Measurements from ENCODE around the gene CAPSL.

Gene CAPSL

GRCh38 chr5:35924950-35925722 is 13.3 kb downstream of the CAPSL start:
- Mint-ChIP-seq H3K27me3 (peaks cover 8% of the 10 kb centered on the region), H3K4me3 (peak overlapping the region; percentile 72), H3K27ac (peak overlapping the region; percentile 92), H3K4me1 (ENCODE audit: low read depth) (peaks cover 46% of the 10 kb centered on the region), H3K9me3 (no peaks in the 10 kb centered on the region), H3K36me3 (ENCODE audit: low read depth) (no peaks in the 10 kb centered on the region)
- DNase-seq = peak; percentile 91

DNA sequence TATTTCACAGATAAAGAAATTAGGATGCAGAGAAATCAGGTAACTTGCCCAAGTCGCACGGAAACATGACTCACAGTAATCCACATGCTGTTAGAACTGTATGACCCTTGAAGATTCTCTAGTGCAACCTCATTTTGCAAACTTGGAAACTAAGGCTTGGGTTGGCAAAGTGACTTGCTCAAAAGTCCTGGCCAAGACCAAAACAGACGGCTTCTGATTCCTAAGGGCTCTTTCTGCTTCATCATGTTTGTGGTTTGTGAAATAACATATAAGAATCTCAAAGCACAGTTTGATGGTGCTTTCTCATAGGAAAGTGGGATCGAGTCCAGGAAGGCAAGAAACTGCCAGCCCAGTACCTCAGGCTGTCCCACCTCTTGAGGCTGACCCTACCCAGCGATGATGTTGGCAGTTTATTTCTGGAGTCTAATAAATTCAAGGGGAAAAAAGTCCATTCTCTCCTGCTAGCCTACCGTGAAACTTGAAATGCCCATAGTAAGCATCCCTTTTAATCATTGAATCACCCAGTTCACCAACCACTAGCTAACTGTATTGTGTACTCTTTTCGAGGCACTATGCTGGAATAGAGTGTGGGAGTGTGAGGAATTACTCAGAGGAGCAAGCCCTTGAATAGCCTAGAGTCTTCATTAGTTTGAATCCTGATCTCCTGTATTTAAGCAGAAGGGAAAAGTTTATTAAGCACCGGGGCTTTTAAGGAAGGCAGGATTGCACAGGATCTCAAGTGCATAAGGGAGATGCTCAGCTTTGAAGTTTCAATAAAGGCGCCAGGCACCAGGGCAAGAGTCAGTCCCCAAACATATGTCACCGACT is 14.1 kb downstream of the CAPSL start:
- peaks cover 1% of the 10 kb centered on the region for H3K36me3 Mint-ChIP-seq (ENCODE audit: low read depth)
- peak overlapping the region; percentile 92 for H3K27ac Mint-ChIP-seq
- DNase-seq = no peak
- peak overlapping the region; percentile 72 for H3K4me3 Mint-ChIP-seq
- peaks cover 4% of the 10 kb centered on the region for H3K9me3 Mint-ChIP-seq
- H3K4me1 Mint-ChIP-seq (ENCODE audit: low read depth) = peaks cover 46% of the 10 kb centered on the region
- H3K27me3 Mint-ChIP-seq = peaks cover 8% of the 10 kb centered on the region

GRCh38 chr5:35922468-35922867 is 16.0 kb downstream of the CAPSL start:
- H3K27ac Mint-ChIP-seq = peak overlapping the region; percentile 6
- no peak overlapping the region for H3K4me3 Mint-ChIP-seq
- peaks cover 1% of the 10 kb centered on the region for H3K36me3 Mint-ChIP-seq (ENCODE audit: low read depth)
- peaks cover 8% of the 10 kb centered on the region for H3K27me3 Mint-ChIP-seq
- DNase-seq = no peak
- peaks cover 46% of the 10 kb centered on the region for H3K4me1 Mint-ChIP-seq (ENCODE audit: low read depth)
- H3K9me3 Mint-ChIP-seq = peaks cover 6% of the 10 kb centered on the region

DNA sequence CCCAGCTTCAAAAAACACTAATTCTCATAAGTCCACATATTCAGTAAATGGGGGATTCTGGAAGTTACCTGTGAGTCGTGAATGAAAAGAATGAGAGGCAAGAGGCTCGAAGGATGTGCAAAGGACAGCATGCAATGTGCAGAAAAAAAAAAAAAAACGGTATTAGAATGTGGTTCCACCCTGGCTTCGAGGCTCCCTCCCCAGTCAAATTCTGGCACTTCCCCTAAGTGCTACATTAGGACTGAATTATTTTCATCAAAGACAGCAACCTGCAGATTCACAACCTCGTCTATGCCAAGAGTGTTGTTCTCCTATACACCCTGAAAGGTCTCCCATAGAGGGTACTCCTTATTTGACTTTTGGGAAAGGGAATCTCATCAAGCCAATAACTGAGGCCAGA is 16.5 kb downstream of the CAPSL start:
- peaks cover 46% of the 10 kb centered on the region for H3K4me1 Mint-ChIP-seq (ENCODE audit: low read depth)
- DNase-seq = no peak
- peaks cover 6% of the 10 kb centered on the region for H3K9me3 Mint-ChIP-seq
- H3K27ac Mint-ChIP-seq = no peak overlapping the region
- no peak overlapping the region for H3K4me3 Mint-ChIP-seq
- peaks cover 4% of the 10 kb centered on the region for H3K27me3 Mint-ChIP-seq
- peaks cover 1% of the 10 kb centered on the region for H3K36me3 Mint-ChIP-seq (ENCODE audit: low read depth)

DNA sequence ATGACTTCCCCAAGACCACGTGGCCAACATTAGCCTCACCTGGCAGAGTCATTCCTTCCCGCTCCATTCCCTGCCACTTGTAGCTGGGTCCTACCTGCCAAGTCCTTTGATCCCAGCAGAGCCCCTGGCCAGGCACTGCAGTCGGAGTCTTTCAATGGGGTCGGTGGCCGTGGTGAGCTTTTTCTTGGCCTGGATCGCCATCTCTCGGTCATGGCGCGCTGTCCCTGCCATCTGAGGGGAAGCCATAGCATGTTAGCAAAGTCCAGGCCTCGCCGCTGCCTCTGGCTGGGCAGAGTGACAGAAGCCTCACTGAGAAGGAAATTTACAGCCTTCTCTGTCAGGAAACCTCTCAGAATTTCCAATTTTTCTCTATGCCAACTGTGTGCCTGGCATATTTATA is 17.5 kb downstream of the CAPSL start:
- H3K4me1 Mint-ChIP-seq (ENCODE audit: low read depth) = peaks cover 39% of the 10 kb centered on the region
- no peak overlapping the region for H3K27ac Mint-ChIP-seq
- H3K36me3 Mint-ChIP-seq (ENCODE audit: low read depth) = peaks cover 1% of the 10 kb centered on the region
- peaks cover 6% of the 10 kb centered on the region for H3K9me3 Mint-ChIP-seq
- H3K27me3 Mint-ChIP-seq = no peaks in the 10 kb centered on the region
- H3K4me3 Mint-ChIP-seq = no peak overlapping the region
- no peak for DNase-seq

GRCh38 chr5:35919191-35919590 is 19.2 kb downstream of the CAPSL start:
- Mint-ChIP-seq H3K9me3 (peaks cover 6% of the 10 kb centered on the region), H3K27ac (no peak overlapping the region), H3K27me3 (no peaks in the 10 kb centered on the region), H3K4me3 (no peak overlapping the region), H3K4me1 (ENCODE audit: low read depth) (peaks cover 24% of the 10 kb centered on the region), H3K36me3 (ENCODE audit: low read depth) (peaks cover 1% of the 10 kb centered on the region)
- DNase-seq = no peak

GRCh38 chr5:35908814-35909213 is 29.6 kb downstream of the CAPSL start:
- Mint-ChIP-seq H3K9me3 (peaks cover 16% of the 10 kb centered on the region), H3K4me1 (ENCODE audit: low read depth) (peaks cover 60% of the 10 kb centered on the region), H3K4me3 (no peak overlapping the region), H3K27me3 (no peaks in the 10 kb centered on the region), H3K27ac (peak overlapping the region; percentile 89), H3K36me3 (ENCODE audit: low read depth) (peaks cover 6% of the 10 kb centered on the region)
- DNase-seq = no peak

DNA sequence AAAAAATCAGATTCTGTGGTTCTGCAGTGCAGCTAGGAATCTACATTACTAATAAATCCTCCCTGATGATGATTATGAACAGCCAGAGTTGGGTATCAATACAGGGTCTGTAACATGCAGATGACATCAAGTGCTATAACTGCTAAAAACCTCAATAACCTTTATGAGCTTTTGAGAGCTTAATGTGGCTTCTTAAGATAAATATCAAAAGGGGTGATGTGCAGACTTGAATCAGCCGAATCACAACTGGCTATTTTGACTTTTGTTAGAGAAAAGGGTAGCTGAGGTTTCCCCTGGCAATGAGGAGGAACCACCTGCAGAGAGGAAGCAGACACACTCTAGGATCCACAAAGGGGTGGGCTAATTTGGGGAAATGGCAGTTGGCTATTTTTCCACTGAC is 30.2 kb downstream of the CAPSL start:
- Mint-ChIP-seq H3K4me1 (ENCODE audit: low read depth) (peaks cover 66% of the 10 kb centered on the region), H3K4me3 (peak overlapping the region; percentile 32), H3K36me3 (ENCODE audit: low read depth) (peaks cover 6% of the 10 kb centered on the region), H3K9me3 (peaks cover 16% of the 10 kb centered on the region), H3K27ac (peak overlapping the region; percentile 89), H3K27me3 (no peaks in the 10 kb centered on the region)
- no peak for DNase-seq

DNA sequence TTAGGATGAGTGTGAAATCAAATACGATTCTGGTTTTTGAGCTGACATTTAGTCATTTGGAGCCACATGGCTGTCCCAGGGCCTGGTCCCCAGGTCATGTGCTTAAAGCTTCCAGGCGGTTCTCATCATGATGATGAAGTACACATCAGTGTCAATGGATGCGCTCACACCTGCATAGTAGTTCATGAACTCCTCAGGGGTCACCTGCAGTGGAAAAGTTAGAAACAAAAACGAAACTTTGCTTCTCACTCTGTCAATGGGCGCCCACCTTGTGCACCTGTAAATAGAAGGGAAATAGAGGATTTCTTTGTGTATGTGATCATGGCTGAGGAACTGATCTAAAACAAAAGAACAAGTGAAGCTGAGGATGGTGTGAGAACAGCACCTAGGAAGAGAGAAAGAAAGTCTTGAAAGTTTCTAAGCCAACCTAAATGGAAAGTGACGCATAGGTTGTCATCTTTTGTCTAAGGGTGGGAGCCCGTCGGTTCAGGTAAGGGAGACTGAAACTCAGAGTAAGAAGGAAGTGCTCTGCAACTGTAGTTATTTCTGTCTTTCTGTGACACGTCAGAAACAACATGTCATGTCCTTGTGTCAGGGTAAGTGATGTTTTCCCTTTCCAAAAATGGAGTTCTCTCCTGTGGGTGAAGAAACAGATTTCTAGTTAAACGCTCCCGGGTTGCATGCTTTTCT is 33.8 kb downstream of the CAPSL start:
- Mint-ChIP-seq H3K27ac (peak overlapping the region; percentile 98), H3K36me3 (ENCODE audit: low read depth) (peaks cover 6% of the 10 kb centered on the region), H3K27me3 (no peaks in the 10 kb centered on the region), H3K9me3 (peaks cover 7% of the 10 kb centered on the region), H3K4me1 (ENCODE audit: low read depth) (peaks cover 91% of the 10 kb centered on the region), H3K4me3 (peak overlapping the region; percentile 48)
- no peak for DNase-seq

- Mint-ChIP-seq H3K27me3 (no peaks in the 10 kb centered on the region), H3K27ac (peak overlapping the region; percentile 98), H3K4me1 (ENCODE audit: low read depth) (peaks cover 94% of the 10 kb centered on the region), H3K9me3 (peaks cover 7% of the 10 kb centered on the region), H3K36me3 (ENCODE audit: low read depth) (peaks cover 6% of the 10 kb centered on the region), H3K4me3 (peak overlapping the region; percentile 48)
- DNase-seq = no peak
Observed at GRCh38 chr5:35903631-35904203, 34.7 kb downstream of the CAPSL start.

GRCh38 chr5:35902046-35902672 is 36.3 kb downstream of the CAPSL start:
- Mint-ChIP-seq H3K36me3 (ENCODE audit: low read depth) (peaks cover 6% of the 10 kb centered on the region), H3K27me3 (no peaks in the 10 kb centered on the region), H3K4me3 (peak overlapping the region; percentile 14), H3K4me1 (ENCODE audit: low read depth) (peaks cover 86% of the 10 kb centered on the region), H3K27ac (peak overlapping the region; percentile 98), H3K9me3 (peaks cover 7% of the 10 kb centered on the region)
- no peak for DNase-seq

GRCh38 chr5:35900972-35901695 is 37.3 kb downstream of the CAPSL start:
- Mint-ChIP-seq H3K4me3 (no peak overlapping the region), H3K4me1 (ENCODE audit: low read depth) (peaks cover 77% of the 10 kb centered on the region), H3K9me3 (peaks cover 7% of the 10 kb centered on the region), H3K27ac (peak overlapping the region; percentile 98), H3K27me3 (no peaks in the 10 kb centered on the region), H3K36me3 (ENCODE audit: low read depth) (peaks cover 6% of the 10 kb centered on the region)
- no peak for DNase-seq

DNA sequence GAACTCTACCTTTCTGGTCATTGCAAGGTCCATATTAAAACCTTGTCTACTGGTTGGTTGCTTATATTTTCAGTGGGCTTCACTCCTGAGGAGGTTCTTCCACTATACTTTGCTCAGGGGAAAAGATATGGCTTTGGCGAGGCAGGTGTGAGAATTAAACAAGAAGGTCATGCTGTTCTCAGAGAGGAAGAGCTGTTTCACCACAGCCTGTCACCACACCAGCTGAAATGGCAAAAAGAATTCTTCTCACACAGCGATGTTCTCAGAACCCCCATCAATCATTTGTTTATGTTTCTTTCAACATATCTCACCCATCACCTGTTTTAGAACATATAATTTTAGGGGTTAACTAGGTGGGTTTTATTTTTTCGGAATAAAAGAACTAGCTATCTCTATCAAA is 38.6 kb downstream of the CAPSL start:
- DNase-seq = no peak
- Mint-ChIP-seq H3K9me3 (peaks cover 7% of the 10 kb centered on the region), H3K4me3 (no peak overlapping the region), H3K27me3 (no peaks in the 10 kb centered on the region), H3K4me1 (ENCODE audit: low read depth) (peaks cover 65% of the 10 kb centered on the region), H3K36me3 (ENCODE audit: low read depth) (peaks cover 6% of the 10 kb centered on the region), H3K27ac (peak overlapping the region; percentile 76)

Data from activated T-cell treated with anti-CD3 and anti-CD28 coated beads, Interleukin-2, amount 50 U/mL, for 24 hours (primary cell).